HEK293 (cell line): Measurements from ENCODE around the gene BTBD16.
A peak's percentile ranks its signal among the peaks of the same experiment; 100 is the strongest.

ENCODE experiments used
- CTCF ChIA-PET: fragments of 350-600 bp; formaldehyde crosslinking; extraction: SDS; loops from one replicate; lab custom pipeline; 2021; ENCODE audit warnings: antibody characterized with exemption; lab: Yijun Ruan, JAX
- POLR2A ChIA-PET: fragments of 300-600 bp; formaldehyde crosslinking; extraction: SDS; loops from one replicate; lab custom pipeline; 2020; ENCODE audit warnings: antibody characterized with exemption, inconsistent platforms; lab: Yijun Ruan, JAX
- H3K27ac ChIP-seq: fragments of 200-500 bp; sonication (Bioruptor generic); 2 replicates; pipeline ENCODE4 v1.5.1; 2014; ENCODE audit warnings: low read depth, low read length, control low read depth, inconsistent platforms; ENCODE audit errors: extremely low read depth
- H3K36me3 ChIP-seq, 2 experiments: fragments of 200-500 bp in 1 of 2; sonication (Bioruptor generic) in 1 of 2; 1 replicate in 1 of 2; 2 replicates in 1 of 2; pipeline ENCODE4 v1.5.1; 2014 to 2017; ENCODE audit warnings: inconsistent platforms in 2 of 2, low read length in 2 of 2; ENCODE audit not compliant: control insufficient read depth in 2 of 2, insufficient read depth in 1 of 2
- H3K4me1 ChIP-seq: fragments of 200-500 bp; sonication (Bioruptor generic); 2 replicates; pipeline ENCODE4 v1.5.1; 2014; ENCODE audit warnings: mild to moderate bottlenecking, low read length, inconsistent platforms; ENCODE audit not compliant: control insufficient read depth, insufficient read depth
- H3K4me3 ChIP-seq: 2 replicates; pipeline ENCODE4 v1.5.1; 2011; ENCODE audit warnings: low read depth, mild to moderate bottlenecking, control low read depth, low read length, moderate library complexity
- H3K9me3 ChIP-seq: fragments of 200-500 bp; sonication (Bioruptor generic); 2 replicates; pipeline ENCODE4 v1.5.1; 2014; ENCODE audit warnings: low read depth, low read length, inconsistent platforms; ENCODE audit not compliant: control insufficient read depth, insufficient read depth
- GLIS2 ChIP-seq: fragments of 450-650 bp; formaldehyde crosslinking; IDR thresholded peaks from 2 replicates; pipeline ENCODE4 v1.5.1; 2016; ENCODE audit warnings: missing biosample characterization, missing genetic modification characterization
- HOXC10 ChIP-seq: sonication (generic); formaldehyde crosslinking; IDR thresholded peaks from 2 replicates; pipeline ENCODE4 v1.8.1; 2023; ENCODE audit warnings: mild to moderate bottlenecking, missing genetic modification reagents
- PATZ1 ChIP-seq: fragments of 450-650 bp; formaldehyde crosslinking; IDR thresholded peaks from 2 replicates; pipeline ENCODE4 v1.5.1; 2016; ENCODE audit warnings: missing biosample characterization, missing genetic modification characterization
- REST ChIP-seq: fragments of 450-650 bp; formaldehyde crosslinking; IDR thresholded peaks from 2 replicates; pipeline ENCODE4 v1.5.1; 2016; ENCODE audit warnings: missing biosample characterization, missing genetic modification characterization
- SP7 ChIP-seq: fragments of 450-650 bp; formaldehyde crosslinking; IDR thresholded peaks from 2 replicates; pipeline ENCODE4 v1.5.1; 2016; ENCODE audit warnings: missing biosample characterization, missing genetic modification characterization
- YY1 ChIP-seq: fragments of 450-650 bp; formaldehyde crosslinking; IDR thresholded peaks from 2 replicates; pipeline ENCODE4 v1.5.1; 2018; ENCODE audit warnings: missing biosample characterization, missing genetic modification characterization
- ZNF146 ChIP-seq: fragments of 450-650 bp; formaldehyde crosslinking; IDR thresholded peaks from 2 replicates; pipeline ENCODE4 v1.5.1; 2016; ENCODE audit warnings: missing biosample characterization, missing genetic modification characterization
- ZNF157 ChIP-seq: fragments of 450-650 bp; formaldehyde crosslinking; IDR thresholded peaks from 2 replicates; pipeline ENCODE4 v1.5.1; 2016; ENCODE audit warnings: missing biosample characterization, missing genetic modification characterization
- ZNF2 ChIP-seq: fragments of 450-650 bp; formaldehyde crosslinking; IDR thresholded peaks from 2 replicates; pipeline ENCODE4 v1.5.1; 2016; ENCODE audit warnings: missing biosample characterization, missing genetic modification characterization
- ZNF221 ChIP-seq: fragments of 450-650 bp; formaldehyde crosslinking; IDR thresholded peaks from 2 replicates; pipeline ENCODE4 v1.5.1; 2017; ENCODE audit warnings: missing biosample characterization, missing genetic modification characterization, borderline replicate concordance
- ZNF341 ChIP-seq: fragments of 450-650 bp; formaldehyde crosslinking; IDR thresholded peaks from 2 replicates; pipeline ENCODE4; 2016; ENCODE audit warnings: low read depth, missing biosample characterization, missing genetic modification characterization
- ZNF350 ChIP-seq: fragments of 450-650 bp; formaldehyde crosslinking; IDR thresholded peaks from 2 replicates; pipeline ENCODE4 v1.5.0; 2017; ENCODE audit warnings: missing biosample characterization, mild to moderate bottlenecking, missing genetic modification characterization
- ZNF362 ChIP-seq: fragments of 450-650 bp; formaldehyde crosslinking; IDR thresholded peaks from 2 replicates; pipeline ENCODE4 v1.5.1; 2016; ENCODE audit warnings: missing biosample characterization, missing genetic modification characterization
- ZNF391 ChIP-seq: fragments of 450-650 bp; formaldehyde crosslinking; IDR thresholded peaks from 2 replicates; pipeline ENCODE4 v1.5.1; 2016; ENCODE audit warnings: low read depth, missing biosample characterization, missing genetic modification characterization, borderline replicate concordance
- ZNF501 ChIP-seq: fragments of 450-650 bp; formaldehyde crosslinking; IDR thresholded peaks from 2 replicates; pipeline ENCODE4 v1.5.1; 2016; ENCODE audit warnings: missing biosample characterization, missing genetic modification characterization
- ZNF548 ChIP-seq: fragments of 450-650 bp; formaldehyde crosslinking; IDR thresholded peaks from 2 replicates; pipeline ENCODE4 v1.5.1; 2016; ENCODE audit warnings: missing biosample characterization, missing genetic modification characterization
- ZNF549 ChIP-seq: fragments of 450-650 bp; IDR thresholded peaks from 2 replicates; pipeline ENCODE4 v1.5.1; 2018; ENCODE audit warnings: missing biosample characterization, missing genetic modification characterization, mild to moderate bottlenecking, inconsistent platforms, moderate library complexity
- ZNF571 ChIP-seq: fragments of 450-650 bp; formaldehyde crosslinking; IDR thresholded peaks from 2 replicates; pipeline ENCODE4 v1.5.0; 2017; ENCODE audit warnings: missing biosample characterization, missing genetic modification characterization
- ZNF610 ChIP-seq: fragments of 450-650 bp; formaldehyde crosslinking; IDR thresholded peaks from 2 replicates; pipeline ENCODE4 v1.5.1; 2016; ENCODE audit warnings: missing biosample characterization, missing genetic modification characterization, borderline replicate concordance
- ZNF629 ChIP-seq: fragments of 450-650 bp; formaldehyde crosslinking; IDR thresholded peaks from 2 replicates; pipeline ENCODE4 v1.5.1; 2017; ENCODE audit warnings: missing biosample characterization, missing genetic modification characterization
- ZNF660 ChIP-seq: fragments of 450-650 bp; IDR thresholded peaks from 2 replicates; pipeline ENCODE4 v1.5.1; 2018; ENCODE audit warnings: missing biosample characterization, mild to moderate bottlenecking, missing genetic modification characterization
- ZNF664 ChIP-seq: fragments of 450-650 bp; formaldehyde crosslinking; IDR thresholded peaks from 2 replicates; pipeline ENCODE4 v1.5.1; 2016; ENCODE audit warnings: missing biosample characterization, missing genetic modification characterization
- ZNF670 ChIP-seq: fragments of 450-650 bp; formaldehyde crosslinking; IDR thresholded peaks from 2 replicates; pipeline ENCODE4 v1.5.1; 2016; ENCODE audit warnings: missing biosample characterization, missing genetic modification characterization, low read depth

Gene BTBD16

GRCh38 chr10:122298206-122298597, 27.1 kb downstream of the BTBD16 start:
- POLR2A ChIA-PET, result no interaction called here

GRCh38 chr10:122298598-122299301, 27.7 kb downstream of the BTBD16 start:
- H3K27ac ChIP-seq, result no peak overlapping the region; the same call in 1 of the 2 replicates
- H3K4me1 ChIP-seq, result no peaks in the 10 kb centered on the region
- ChIA-PET POLR2A (interaction anchor here (0.8 kb wide), 1 partner anchor 267 kb away, joined by 4 read pairs; no protein-coding TSS in a partner anchor), CTCF (interaction anchor here (0.6 to 4.1 kb wide), 59 partner anchors 9 to 1618 kb away, joined by 3 to 121 read pairs (median 4); partner anchors contain the start of gene PLEKHA1)
- H3K36me3 ChIP-seq, result no peaks in the 10 kb centered on the region
- no peaks in the 10 kb centered on the region for H3K9me3 ChIP-seq
- no peak overlapping the region for H3K4me3 ChIP-seq
- no peak for TF ChIP-seq ZNF664 (tag by site-specific recombination)
- TF ChIP-seq ZNF157 (tag by site-specific recombination), result no peak
- peak; percentile 58 for TF ChIP-seq GLIS2 (tag by site-specific recombination)
- no peak for TF ChIP-seq ZNF610 (tag by site-specific recombination)
- 0 out of 2 replicates have a peak, but pooled peaks have one; percentile 45 for TF ChIP-seq PATZ1 (tag by site-specific recombination)
- TF ChIP-seq ZNF670 (tag by site-specific recombination), result no peak
- 0 out of 2 replicates have a peak, but pooled peaks have one; percentile 22 for TF ChIP-seq SP7 (tag by site-specific recombination)
- TF ChIP-seq ZNF629 (tag by site-specific recombination), result no peak
- no peak for TF ChIP-seq HOXC10 (CRISPR knock-in tag)
- 0 out of 2 replicates have a peak, but pooled peaks have one; percentile 68 for TF ChIP-seq ZNF660 (tag by site-specific recombination)
- no peak for TF ChIP-seq ZNF571 (tag by site-specific recombination)
- 0 out of 2 replicates have a peak, but pooled peaks have one; percentile 47 for TF ChIP-seq ZNF501 (tag by site-specific recombination)
- TF ChIP-seq ZNF548 (tag by site-specific recombination), result no peak
- peak; percentile 97 for TF ChIP-seq ZNF362 (tag by site-specific recombination)
- no peak for TF ChIP-seq ZNF549 (tag by site-specific recombination)
- peak; percentile 37; the same call in 1 of the 2 replicates for TF ChIP-seq ZNF391
- no peak for TF ChIP-seq ZNF221 (tag by site-specific recombination)
- TF ChIP-seq ZNF341 (tag by site-specific recombination), result peak; percentile 89
- TF ChIP-seq ZNF146 (tag by site-specific recombination), result no peak
- no peak for TF ChIP-seq ZNF350 (tag by site-specific recombination)
- TF ChIP-seq ZNF2 (tag by site-specific recombination), result 0 out of 2 replicates have a peak, but pooled peaks have one; percentile 39
- no peak for TF ChIP-seq YY1

More at GRCh38 chr10:122298206-122298597, 27.1 kb downstream of the BTBD16 start:
- CTCF ChIA-PET, result interaction anchor here (0.6 to 4.1 kb wide), 35 partner anchors 10 to 409 kb away, joined by 3 to 121 read pairs (median 4); no protein-coding TSS in a partner anchor
- Histone ChIP-seq H3K4me1 (no peaks in the 10 kb centered on the region), H3K27ac (no peak overlapping the region), H3K4me3 (no peak overlapping the region), H3K9me3 (no peaks in the 10 kb centered on the region), H3K36me3 (no peaks in the 10 kb centered on the region)
- TF ChIP-seq REST (tag by site-specific recombination), result no peak
